HG02610 (cell line): ENCODE data around the gene UBE2D2.
"Not testable (repeated sequence)": the region's sequence is repeated elsewhere in the genome, so short reads cannot be mapped to it uniquely, and the experiment has no call there.

Source experiments
- ATAC-seq: cut with Tn5 transposase; IDR thresholded peaks from one replicate; pipeline ENCODE4 v1.9.1; 2021; ENCODE audit warnings: mild to moderate bottlenecking, moderate library complexity; ENCODE audit not compliant: unreplicated experiment

Gene UBE2D2

DNA sequence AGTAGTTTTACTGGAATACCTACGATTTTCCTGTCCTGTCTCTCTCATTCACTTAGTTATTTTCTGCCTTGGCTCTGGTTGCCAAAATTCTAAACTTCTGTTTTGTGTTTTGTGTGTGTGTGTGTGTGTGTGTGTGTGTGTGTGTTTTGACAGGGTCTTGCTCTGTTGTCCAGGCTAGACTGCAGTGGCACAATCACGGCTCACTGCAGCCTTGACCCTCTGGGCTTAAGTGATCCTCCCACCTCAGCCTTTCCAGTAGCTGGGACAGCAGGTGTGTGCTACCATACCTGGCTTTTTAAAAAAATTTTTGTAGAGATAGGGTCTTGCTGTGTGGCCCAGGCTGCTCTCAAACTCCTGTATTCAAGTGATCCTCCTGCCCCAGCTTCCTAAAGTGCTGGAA, 17.2 kb downstream of the UBE2D2 start:
- no peak for ATAC-seq

DNA sequence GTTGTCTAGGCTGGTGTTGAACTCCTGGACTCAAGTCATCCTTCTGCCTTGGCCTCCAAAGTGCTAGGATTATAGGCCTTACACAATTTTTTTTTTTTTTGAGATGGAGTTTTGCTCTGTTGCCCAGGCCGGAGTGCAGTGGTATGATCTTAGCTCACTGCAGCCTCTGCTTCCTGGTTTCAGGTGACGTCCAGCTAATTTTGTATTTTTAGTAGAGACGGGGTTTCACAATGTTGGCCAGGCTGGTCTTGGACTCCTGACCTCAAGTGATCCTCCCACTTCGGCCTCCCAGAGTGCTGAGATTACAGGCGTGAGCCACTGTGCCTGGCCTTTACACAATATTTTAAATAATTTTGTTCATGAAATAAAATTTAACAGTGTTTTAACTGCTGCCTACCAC, 21.0 kb downstream of the UBE2D2 start:
- ATAC-seq: not testable (repeated sequence)

DNA sequence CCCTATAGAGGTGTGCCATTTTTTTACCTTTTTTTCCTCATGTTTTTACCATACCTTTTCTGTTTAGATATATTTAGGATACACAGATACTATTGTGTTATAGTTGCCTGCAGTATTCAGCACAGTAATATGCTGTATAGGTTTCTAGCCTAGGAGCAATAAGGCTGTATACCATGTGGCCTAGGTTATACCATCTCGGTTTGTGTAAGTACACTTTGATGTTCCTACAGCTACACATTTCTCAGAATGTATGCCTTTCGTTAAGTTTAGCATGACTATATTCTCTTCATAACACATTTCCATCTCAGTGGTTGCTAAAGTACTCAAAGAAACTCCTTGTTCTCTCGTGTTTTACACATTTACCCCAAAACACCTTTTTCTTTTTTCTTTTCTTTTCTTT, 23.0 kb downstream of the UBE2D2 start:
- ATAC-seq: no peak

DNA sequence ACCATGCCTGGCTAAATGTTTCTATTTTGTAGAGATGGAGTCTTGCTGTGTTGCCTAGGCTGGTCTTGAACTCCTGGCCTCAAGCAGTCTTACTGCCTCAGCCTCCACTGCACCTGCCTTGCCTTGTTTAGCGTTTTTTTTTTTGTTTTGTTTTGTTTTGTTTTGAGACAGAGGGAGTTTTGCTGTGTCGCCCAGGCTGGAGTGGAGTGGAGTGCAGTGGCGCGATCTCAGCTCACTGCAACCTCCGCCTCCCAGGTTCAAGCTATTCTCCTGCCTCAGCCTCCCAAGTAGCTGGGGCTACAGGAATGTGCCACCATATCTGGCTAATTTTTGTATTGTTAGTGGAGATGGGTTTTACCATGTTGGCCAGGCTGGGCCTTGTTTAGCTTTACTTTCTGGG, 27.0 kb downstream of the UBE2D2 start:
- ATAC-seq: not testable (repeated sequence)

DNA sequence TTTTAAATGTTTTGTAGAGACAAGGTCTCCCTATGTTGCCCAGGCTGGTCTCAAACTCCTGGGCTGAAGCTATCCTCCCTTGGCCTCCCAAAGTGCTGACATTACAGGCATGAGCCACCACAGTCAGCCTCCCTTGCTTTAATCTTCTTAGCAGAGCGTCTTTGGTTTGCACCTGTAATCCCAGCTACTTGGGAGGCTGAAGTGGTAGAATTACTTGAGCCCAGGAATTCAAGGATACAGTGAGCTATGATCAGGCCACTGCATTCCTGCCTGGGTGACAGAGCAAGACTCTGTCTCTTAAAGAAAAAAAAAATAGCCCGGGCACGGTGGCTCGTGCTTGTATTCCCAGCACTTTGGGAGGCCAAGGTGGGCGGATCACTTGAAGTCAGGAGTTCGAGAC, 27.8 kb downstream of the UBE2D2 start:
- ATAC-seq: no peak

DNA sequence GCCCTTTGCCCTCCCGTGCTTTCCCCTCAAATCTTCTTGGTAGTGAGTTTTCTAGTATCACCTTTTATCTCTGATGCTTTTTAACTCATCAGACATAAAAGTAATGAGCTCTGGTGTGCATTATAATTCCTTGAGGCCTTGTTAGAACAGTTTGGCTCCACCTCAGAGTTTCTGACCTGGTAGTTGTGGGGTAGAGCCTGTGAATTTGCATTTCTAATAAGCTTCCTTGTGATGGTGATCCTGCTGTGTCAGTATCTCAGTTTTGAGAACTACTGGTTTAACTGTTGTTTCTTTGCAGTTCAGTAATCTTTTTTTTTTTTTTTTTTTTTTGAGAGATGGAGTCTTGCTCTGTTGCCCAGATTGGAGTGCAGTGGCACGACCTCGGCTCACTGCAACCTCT, 31.1 kb downstream of the UBE2D2 start:
- peak; percentile 59 for ATAC-seq

DNA sequence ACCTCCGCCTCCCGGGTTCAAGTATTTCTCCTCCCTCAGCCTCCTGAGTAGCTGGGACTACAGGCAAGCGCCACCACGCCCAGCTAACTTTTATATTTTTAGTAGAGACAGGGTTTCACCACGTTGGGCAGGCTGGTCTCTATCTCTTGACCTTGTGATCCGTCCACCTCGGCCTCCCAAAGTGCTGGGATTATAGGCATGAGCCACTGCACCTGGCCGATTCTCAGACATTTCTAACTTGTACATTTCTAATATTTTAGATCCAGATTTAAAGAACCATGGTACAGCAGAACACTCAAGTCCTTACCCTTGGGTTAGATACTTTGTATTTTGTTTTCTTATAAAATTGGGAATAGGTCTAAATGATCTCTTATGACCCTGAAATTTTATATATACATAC, 31.9 kb downstream of the UBE2D2 start:
- ATAC-seq: not testable (repeated sequence)

DNA sequence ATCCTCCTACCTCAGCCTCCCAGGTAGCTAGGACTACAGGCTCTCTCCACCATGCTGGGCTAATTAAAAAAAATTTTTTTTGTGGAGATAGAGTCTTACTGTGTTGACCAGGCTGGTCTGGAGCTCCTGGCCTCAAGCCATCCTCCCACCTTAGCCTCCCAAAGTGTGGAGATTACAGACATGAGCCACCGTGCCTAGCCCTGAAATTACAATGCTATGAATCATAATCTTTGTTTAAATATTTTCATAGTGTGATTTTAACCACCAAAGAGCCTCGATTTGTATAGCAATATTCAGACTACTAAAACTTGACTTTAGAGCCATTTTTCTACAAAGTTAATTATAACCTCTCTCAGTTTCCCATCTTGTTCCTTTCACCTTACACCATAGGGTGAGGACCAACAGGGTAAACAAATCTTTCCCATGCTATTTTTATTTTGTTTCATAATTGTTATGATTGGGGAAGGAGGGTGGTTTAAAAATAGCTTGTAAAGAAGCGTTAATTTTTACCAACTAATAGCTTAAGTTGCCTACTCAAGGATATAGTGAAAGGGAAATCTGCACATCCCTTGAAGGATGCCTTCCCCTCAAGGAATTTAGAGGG, 32.7 kb downstream of the UBE2D2 start:
- no peak for ATAC-seq

DNA sequence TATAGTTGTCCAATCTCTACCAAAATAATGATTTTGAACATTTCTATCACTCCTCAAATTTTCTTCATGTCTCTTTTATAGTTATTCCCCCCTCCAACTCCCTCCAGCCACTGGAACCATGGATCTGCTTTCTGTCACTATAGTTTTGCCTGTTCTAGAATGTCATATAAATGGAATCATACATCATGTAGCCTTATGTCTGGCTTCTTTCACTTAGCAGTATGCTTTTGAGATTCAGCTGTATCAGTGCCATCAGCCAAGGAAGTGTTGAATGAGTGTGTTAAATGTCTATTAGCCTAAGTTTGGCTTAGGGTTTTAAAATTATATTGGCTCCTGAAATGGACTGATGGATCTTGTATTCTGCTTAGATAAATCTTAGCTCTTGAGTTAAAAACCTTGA, 36.0 kb downstream of the UBE2D2 start:
- no peak for ATAC-seq

DNA sequence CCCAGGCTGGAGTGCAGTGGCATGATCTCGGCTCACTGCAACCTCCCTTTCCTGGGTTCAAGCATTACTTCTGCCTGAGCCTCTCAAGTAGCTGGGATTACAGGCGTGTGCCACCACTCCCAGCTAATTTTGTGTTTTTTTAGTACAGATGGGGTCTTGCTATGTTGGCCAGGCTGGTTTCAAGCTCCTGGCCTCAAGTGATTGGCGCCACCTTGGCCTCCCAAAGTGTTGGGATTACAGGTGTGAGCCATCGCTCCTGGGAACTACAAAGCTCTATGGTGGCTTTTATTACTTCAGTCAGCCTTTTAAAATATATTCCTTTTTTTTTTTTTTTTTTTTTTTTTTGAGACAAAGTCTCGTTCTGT, 37.4 kb downstream of the UBE2D2 start:
- not testable (repeated sequence) for ATAC-seq

DNA sequence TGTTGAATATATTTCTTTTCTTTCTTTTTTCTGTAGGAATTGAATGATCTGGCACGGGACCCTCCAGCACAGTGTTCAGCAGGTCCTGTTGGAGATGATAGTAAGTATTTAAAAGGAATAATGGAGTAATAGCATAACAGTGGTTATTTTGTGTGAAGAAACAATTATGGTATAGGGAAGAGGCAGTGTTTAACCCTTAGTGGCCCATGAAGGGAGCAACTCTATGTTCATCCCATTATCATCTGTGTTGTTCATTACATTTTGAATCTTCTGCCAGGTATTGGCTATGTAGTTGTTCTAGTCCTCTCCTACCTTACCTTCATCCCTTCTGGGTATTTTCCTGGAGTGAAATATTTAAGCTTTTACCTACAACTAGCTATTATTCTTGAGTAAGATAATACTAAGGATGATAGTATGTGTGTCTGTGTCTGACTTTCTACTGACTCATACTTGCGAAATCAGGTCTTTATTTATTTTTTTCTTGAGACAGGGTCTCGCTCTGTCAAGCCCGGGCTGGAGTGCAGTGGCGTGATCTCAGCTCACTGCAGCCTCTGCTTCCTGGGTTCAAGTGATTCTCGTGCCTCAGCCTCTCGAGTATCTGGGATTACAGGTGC, 39.3 kb downstream of the UBE2D2 start:
- no peak for ATAC-seq

DNA sequence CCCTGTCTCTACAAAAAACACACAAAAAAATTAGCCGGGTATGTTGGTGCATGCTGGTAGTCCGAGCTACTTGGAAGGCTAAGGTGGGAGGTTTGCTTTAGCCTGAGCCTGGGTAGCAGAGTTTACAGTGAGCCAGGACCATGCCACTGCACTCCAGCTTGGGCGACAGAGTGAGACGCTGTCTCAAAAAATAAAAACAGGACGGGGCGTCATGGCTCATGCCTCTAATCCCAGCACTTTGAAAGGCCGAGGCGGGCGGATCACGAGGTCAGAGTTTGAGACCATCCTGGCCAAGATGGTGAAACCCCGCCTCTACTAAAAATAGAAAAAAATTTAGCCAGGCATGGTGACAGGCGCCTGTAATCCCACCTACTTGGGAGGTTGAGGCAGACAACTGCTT, 40.3 kb downstream of the UBE2D2 start:
- ATAC-seq: no peak

DNA sequence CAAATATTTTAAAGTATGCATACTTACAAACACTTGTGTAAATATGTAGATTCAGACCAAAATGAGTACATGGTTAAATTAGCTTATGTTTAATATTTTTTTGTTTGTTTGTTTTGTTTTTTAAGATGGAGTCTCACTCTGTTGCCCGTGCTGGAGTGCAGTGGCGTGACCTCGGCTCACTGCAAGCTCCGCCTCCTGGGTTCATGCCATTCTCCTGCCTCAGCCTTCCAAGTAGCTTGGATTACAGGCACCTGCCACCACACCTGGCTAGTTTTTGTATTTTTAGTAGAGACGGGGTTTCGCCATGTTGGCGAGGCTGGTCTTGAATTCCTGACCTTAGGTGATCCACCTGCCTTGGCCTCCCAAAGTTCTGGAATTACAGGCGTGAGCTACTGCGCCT, 40.8 kb downstream of the UBE2D2 start:
- not testable (repeated sequence) for ATAC-seq

DNA sequence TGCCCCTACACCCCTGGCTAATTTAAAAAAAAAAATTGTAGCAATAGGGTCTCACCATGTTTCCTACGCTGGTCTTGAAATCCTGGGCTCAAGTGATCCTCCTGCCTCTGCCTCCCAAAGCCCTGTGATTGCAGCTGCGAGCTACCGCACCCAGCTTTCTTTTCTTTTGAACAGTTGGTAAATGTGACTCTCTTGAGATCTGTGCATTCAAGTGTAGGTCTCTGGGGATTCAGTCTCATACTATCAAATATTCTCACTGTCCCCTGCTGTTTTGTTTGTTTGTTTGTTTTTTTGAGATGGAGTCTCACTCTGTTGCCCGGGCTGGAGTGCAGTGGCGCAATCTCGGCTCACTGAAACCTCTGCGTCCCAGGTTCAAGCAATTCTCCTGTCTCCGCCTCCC, 44.7 kb downstream of the UBE2D2 start:
- no peak for ATAC-seq

DNA sequence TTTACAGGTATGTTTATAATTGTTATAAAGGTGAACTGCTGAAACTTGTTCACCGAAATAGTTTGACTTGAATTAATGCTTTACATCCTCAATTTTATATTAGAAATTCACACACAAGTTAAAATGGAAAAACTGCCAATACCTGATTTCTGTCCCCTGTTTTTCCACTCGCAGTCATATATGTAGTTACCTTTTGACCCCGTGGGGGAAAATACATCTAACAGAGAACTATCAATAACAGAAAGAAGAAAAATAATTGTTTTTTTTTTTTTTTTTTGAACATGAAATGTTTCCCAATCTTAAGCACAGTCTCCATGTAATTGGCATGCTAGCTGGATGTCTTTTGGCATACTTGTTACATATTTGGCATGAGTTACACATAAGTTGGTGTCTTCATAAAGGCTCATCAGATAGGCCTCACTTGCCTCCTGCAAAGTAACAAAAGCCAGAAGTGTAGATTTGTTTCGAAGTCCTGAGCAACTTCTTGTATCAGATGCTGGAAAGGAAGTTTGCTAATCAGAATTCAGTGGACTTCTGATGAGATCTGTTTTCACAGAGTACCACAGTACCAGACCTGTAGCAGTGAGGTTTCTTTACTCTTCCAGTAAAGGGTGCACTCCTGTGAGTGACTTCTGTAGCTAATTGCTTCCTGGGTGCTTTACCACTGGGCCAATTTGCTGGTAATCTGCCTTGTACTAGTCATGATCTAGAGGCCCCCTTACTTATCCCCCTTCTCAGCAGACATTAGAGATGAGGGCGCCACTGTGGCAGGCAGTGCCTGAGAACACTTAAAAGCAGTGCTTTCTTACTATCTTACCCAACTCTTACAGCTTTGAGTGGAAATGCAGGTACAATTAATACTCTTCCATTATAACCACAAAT, 50.8 kb downstream of the UBE2D2 start:
- ATAC-seq: no peak

DNA sequence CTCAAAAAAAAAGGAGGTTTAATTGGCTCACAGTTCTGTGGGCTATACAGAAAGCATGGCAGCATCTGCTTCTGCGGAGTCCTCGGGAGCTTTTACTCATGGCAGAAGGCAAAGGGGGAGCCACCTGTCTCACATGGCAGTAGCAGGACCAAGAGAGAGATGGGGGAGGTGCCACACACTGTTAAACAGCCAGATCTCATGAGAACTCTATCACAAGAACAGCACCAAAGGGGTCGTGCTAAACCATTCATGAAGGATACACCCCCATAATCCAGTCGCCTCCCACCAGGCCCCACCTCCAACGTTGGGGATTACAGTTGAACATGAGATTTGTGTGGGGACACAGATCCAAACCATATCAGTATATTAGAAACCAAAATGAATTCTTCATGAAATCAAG, 58.7 kb downstream of the UBE2D2 start:
- no peak for ATAC-seq

DNA sequence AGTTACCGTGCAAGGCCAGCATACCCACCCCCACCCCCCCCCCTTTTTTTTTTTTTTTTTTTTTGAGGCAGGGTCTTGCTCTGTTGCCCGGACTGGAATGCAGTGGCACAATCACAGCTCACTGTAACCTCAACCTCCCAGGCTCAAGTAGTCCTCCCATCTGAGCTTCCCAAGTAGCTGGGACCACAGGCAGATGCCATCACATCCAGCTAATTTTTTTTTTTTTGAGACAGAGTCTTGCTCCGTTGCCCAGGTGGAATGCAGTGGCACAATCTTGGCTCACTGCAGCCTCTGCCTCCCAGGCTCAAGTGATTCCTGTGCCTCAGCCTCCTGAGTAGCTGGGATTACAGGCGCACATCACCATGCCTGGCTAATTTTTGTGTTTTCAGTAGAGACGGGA, 64.3 kb downstream of the UBE2D2 start:
- not testable (repeated sequence) for ATAC-seq

DNA sequence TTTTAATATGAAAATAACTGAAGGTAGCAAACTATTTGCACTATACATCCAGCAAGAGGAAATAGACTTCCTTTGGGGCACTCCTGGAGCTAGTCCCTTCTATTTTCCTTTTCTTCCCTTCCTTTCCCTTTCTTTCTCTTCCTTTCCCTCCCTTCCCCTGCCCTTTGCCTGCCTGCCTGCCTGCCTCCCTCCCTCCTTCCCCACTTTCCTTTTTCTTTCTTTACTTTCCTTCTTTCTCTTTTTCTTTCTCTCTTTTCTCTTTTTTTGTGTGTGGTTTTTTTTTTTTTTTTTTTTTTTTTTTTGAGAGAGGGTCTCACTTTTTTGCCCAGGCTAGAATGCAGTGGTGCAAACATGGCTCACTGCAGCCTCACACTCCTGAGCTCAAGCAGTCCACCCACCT, 69.7 kb downstream of the UBE2D2 start:
- no peak for ATAC-seq

DNA sequence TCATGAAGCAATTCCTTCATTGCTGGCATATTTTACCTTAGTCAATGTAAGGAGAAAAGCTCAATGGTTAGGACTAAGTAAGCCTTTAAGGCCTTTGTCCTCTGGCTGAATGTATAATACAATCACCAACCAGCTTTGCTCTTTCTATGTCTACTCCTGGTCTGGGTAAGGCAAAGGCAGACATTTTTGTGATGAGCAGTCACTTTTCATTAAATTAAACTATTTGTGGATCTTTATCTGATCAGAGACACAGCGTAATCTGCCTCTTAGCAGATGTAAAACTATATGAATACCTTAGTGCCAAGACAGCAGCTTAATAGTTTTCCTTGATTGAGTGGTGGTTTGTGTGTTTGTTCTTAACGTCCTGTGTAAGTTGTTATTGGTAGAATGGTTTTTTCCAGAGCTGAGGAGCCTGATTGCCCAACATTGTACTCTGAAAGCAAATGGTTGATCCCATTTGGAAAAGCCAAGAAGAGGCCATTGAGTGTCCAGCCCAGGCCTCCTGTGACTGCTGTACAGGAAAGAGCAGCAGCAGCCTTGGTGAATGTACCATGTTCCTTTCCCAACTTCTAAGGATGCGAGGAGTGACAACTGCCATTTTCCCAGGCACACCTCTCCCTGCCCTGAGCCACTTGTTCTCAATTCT, 70.5 kb downstream of the UBE2D2 start:
- no peak for ATAC-seq

DNA sequence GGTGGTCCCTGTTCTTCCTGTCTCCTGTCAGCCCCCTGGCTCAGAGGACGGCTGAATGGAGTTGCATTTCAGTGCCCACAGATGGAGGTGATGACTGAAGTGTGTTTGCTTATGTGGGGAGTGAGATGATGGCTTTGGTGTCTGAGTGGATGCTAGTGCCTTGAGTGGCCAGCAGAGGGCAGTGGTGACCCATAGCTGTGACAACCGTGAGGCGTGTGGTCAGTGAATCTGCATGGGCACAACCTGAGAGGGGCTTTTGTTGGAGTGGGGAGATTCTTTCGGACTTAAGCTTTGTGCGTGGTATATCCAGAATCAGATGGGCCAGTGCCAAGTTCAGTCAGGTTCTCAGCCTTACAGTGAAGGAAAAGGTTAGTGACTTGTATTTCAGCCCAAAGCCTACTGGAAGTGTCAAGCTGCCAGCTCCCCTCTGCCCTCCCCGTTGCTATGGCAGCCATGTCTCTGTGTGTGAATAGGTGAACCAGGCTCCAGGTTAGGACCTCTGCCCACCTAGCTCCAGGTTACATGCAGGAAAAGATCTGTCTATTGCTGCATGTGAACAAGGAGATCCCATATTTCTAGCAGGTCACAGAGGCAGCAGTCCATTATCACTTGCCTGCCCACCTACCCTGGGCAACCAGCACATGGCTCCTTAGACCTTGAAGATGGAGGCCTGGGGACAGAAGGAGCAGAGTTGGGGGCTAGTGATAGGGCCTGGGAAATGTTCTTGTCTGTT, 72.3 kb downstream of the UBE2D2 start:
- ATAC-seq: no peak

DNA sequence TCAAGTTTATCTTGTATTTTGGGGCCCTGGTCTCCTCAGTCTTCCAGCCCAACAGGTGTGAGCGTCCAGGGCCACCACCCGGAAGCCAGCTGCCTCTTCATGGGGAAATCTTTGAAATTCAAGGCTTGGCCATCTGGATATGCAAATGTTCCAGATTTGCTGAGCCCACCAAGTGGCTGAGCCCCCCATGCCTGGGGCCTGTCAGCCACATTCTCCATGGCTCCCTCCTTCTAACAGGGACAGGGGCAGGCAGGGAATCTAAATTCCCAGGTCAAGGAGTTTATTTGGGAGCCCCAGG, 72.8 kb downstream of the UBE2D2 start:
- ATAC-seq: no peak
